ENCODE data around the gene UBE2Z. TPM values are rescaled to one million over a fixed set of nuclear protein-coding genes. Genes with fewer than 3 reads are reported as not detected.

Gene UBE2Z
- total and polyA plus RNA-seq, 2 of the 13 experiments (the other 11 are each of a cell fraction or from before 2014, with no cell fraction given) = 63.2 to 122 TPM

DNA sequence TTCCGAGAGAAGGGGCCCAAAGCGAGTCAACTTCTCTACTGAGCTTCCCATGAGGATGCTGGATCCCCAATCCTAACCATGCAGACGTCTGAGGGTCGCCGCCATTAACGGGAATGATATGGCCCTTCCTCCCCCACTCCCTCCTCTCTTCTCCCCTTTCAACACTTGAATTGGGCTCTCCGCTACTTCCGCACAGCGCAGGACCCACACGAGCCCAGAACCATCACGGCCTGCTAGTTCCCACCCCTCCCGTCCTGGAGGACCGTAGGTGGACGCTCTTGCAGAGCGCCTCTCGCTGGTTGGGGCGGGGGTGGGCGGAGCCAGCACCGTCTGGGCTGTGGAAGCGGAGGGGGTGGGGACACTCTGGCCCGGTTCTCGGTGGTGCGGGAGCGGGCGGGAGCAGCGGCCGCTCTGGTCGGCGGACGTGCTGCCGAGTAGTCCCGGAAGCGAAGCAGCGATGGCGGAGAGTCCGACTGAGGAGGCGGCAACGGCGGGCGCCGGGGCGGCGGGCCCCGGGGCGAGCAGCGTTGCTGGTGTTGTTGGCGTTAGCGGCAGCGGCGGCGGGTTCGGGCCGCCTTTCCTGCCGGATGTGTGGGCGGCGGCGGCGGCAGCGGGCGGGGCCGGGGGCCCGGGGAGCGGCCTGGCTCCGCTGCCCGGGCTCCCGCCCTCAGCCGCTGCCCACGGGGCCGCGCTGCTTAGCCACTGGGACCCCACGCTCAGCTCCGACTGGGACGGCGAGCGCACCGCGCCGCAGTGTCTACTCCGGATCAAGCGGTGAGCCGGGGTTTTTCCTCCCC lies at the start of gene UBE2Z (continued):
- TF ChIP-seq NFAT5 (CRISPR knock-in tag; IDR thresholded peaks at IDR 0.05) (peak; percentile 77; the same call in 1 of the 2 replicates), ZBTB3 (CRISPR knock-in tag; IDR thresholded peaks at IDR 0.05; ENCODE audit: borderline replicate concordance, low read depth) (peak; percentile 93; the same call in 1 of the 2 replicates), KAT8 (CRISPR knock-in tag; IDR thresholded peaks at IDR 0.05) (peak; percentile 96), ZNF431 (CRISPR knock-in tag; IDR thresholded peaks at IDR 0.05; ENCODE audit: borderline replicate concordance, low read depth) (no peak), ATF4 (CRISPR knock-in tag; IDR thresholded peaks at IDR 0.05) (no peak; a peak in 1 of 4 replicates), ZNF34 (CRISPR knock-in tag; IDR thresholded peaks at IDR 0.05; ENCODE audit: borderline replicate concordance) (peak; percentile 98), NFRKB (IDR thresholded peaks at IDR 0.05) (peak; percentile 53; the same call in 1 of the 2 replicates), DPF2 (CRISPR knock-in tag; IDR thresholded peaks at IDR 0.05; ENCODE audit: borderline replicate concordance, low read depth) (peak; percentile 36; the same call in 1 of the 2 replicates), CHCHD3 (CRISPR knock-in tag; IDR thresholded peaks at IDR 0.05) (peak; percentile 69; the same call in 1 of the 2 replicates), ZNF441 (CRISPR knock-in tag; IDR thresholded peaks at IDR 0.05; ENCODE audit: borderline replicate concordance) (0 out of 2 replicates have a peak, but pooled peaks have one; percentile 47), MAZ (IDR thresholded peaks at IDR 0.05; ENCODE audit: borderline replicate concordance, low read depth, low read length) (peak; percentile 96), MAZ (CRISPR knock-in tag; IDR thresholded peaks at IDR 0.05; ENCODE audit: low read depth) (peak; percentile 98), FOXM1 (CRISPR knock-in tag; IDR thresholded peaks at IDR 0.05) (0 out of 2 replicates have a peak, but pooled peaks have one; percentile 38), ZNF614 (CRISPR knock-in tag; IDR thresholded peaks at IDR 0.05; ENCODE audit: borderline replicate concordance) (peak; percentile 91; the same call in 1 of the 2 replicates), ZFP62 (CRISPR knock-in tag; IDR thresholded peaks at IDR 0.05) (no peak), ZNF10 (CRISPR knock-in tag; IDR thresholded peaks at IDR 0.05; ENCODE audit: borderline replicate concordance, low read depth) (no peak)
- TF ChIP-seq, protein P1, sequence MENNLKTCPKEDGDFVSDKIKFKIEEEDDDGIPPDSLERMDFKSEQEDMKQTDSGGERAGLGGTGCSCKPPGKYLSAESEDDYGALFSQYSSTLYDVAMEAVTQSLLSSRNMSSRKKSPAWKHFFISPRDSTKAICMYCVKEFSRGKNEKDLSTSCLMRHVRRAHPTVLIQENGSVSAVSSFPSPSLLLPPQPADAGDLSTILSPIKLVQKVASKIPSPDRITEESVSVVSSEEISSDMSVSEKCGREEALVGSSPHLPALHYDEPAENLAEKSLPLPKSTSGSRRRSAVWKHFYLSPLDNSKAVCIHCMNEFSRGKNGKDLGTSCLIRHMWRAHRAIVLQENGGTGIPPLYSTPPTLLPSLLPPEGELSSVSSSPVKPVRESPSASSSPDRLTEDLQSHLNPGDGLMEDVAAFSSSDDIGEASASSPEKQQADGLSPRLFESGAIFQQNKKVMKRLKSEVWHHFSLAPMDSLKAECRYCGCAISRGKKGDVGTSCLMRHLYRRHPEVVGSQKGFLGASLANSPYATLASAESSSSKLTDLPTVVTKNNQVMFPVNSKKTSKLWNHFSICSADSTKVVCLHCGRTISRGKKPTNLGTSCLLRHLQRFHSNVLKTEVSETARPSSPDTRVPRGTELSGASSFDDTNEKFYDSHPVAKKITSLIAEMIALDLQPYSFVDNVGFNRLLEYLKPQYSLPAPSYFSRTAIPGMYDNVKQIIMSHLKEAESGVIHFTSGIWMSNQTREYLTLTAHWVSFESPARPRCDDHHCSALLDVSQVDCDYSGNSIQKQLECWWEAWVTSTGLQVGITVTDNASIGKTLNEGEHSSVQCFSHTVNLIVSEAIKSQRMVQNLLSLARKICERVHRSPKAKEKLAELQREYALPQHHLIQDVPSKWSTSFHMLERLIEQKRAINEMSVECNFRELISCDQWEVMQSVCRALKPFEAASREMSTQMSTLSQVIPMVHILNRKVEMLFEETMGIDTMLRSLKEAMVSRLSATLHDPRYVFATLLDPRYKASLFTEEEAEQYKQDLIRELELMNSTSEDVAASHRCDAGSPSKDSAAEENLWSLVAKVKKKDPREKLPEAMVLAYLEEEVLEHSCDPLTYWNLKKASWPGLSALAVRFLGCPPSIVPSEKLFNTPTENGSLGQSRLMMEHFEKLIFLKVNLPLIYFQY (CRISPR knock-in tag; IDR thresholded peaks at IDR 0.05; ENCODE audit: borderline replicate concordance) = peak; percentile 98
- TF ChIP-seq, protein P2, sequence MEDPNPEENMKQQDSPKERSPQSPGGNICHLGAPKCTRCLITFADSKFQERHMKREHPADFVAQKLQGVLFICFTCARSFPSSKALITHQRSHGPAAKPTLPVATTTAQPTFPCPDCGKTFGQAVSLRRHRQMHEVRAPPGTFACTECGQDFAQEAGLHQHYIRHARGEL (CRISPR knock-in tag; IDR thresholded peaks at IDR 0.05) = peak; percentile 84; the same call in 1 of the 2 replicates

Measured in HepG2 (cell line).